A673 (cell line): ENCODE results near the gene IGFALS.

Experiments used
- EZH2 ChIP-seq: fragments of 200-600 bp; sonication (generic); IDR thresholded peaks from 2 replicates; pipeline ENCODE4 v1.6.1; 2017; ENCODE audit warnings: borderline replicate concordance, low read depth, mild to moderate bottlenecking, mixed read lengths, antibody characterized with exemption, low read length; ENCODE audit not compliant: poor library complexity, severe bottlenecking
- TF ChIP-seq, protein P1 (sequence below): fragments of 300-800, 200-600 bp; sonication (generic); conservative IDR thresholded peaks from 2 replicates; pipeline ENCODE4 v1.5.1; 2017; ENCODE audit warnings: low read depth, mild to moderate bottlenecking, antibody characterized with exemption, low read length, moderate library complexity, mixed read lengths

DNA sequence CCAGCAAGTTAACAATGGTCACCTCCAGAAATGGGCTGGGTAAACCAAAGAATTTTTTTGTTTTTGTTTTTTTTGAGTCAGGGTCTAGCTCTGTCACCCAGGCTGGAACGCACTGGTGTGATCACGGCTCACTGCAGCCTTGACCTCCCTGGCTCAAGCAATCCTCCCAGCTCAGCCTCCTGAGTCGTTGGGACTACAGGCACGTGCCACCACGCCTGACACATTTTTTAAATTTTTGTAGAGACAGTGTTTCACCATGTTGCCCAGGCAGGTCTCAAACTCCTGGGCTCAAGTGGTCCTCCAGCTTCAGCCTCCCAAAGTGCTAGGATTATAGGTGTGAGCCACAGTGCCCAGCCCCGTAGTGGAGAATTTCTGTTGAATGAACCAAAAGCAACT, 12.8 kb downstream of the IGFALS start:
- TF ChIP-seq, protein P1, sequence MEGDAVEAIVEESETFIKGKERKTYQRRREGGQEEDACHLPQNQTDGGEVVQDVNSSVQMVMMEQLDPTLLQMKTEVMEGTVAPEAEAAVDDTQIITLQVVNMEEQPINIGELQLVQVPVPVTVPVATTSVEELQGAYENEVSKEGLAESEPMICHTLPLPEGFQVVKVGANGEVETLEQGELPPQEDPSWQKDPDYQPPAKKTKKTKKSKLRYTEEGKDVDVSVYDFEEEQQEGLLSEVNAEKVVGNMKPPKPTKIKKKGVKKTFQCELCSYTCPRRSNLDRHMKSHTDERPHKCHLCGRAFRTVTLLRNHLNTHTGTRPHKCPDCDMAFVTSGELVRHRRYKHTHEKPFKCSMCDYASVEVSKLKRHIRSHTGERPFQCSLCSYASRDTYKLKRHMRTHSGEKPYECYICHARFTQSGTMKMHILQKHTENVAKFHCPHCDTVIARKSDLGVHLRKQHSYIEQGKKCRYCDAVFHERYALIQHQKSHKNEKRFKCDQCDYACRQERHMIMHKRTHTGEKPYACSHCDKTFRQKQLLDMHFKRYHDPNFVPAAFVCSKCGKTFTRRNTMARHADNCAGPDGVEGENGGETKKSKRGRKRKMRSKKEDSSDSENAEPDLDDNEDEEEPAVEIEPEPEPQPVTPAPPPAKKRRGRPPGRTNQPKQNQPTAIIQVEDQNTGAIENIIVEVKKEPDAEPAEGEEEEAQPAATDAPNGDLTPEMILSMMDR, result no peak
- no peak for TF ChIP-seq EZH2
